HG03469 (cell line): Measurements from ENCODE around the gene TTLL11.

Source experiments
- ATAC-seq: cut with Tn5 transposase; IDR thresholded peaks from one replicate; pipeline ENCODE4 v1.9.1; 2021; ENCODE audit warnings: mild to moderate bottlenecking, moderate library complexity, moderate number of reproducible peaks; ENCODE audit not compliant: unreplicated experiment

TTLL11 gene

GRCh38 chr9:121839726-121840500, 253.2 kb downstream of the TTLL11 start:
- ATAC-seq = peak; percentile 81

GRCh38 chr9:121838746-121839669, 254.1 kb downstream of the TTLL11 start:
- ATAC-seq = no peak

GRCh38 chr9:121837113-121837961, 255.8 kb downstream of the TTLL11 start:
- ATAC-seq = no peak

- ATAC-seq = no peak
Measured at GRCh38 chr9:121836366-121836885, 256.7 kb downstream of the TTLL11 start.

GRCh38 chr9:121835587-121836365, 257.3 kb downstream of the TTLL11 start:
- no peak for ATAC-seq

- no peak for ATAC-seq
Measured at GRCh38 chr9:121833061-121833460, 260.0 kb downstream of the TTLL11 start.

GRCh38 chr9:121831869-121832268, 261.2 kb downstream of the TTLL11 start:
- ATAC-seq = no peak

DNA sequence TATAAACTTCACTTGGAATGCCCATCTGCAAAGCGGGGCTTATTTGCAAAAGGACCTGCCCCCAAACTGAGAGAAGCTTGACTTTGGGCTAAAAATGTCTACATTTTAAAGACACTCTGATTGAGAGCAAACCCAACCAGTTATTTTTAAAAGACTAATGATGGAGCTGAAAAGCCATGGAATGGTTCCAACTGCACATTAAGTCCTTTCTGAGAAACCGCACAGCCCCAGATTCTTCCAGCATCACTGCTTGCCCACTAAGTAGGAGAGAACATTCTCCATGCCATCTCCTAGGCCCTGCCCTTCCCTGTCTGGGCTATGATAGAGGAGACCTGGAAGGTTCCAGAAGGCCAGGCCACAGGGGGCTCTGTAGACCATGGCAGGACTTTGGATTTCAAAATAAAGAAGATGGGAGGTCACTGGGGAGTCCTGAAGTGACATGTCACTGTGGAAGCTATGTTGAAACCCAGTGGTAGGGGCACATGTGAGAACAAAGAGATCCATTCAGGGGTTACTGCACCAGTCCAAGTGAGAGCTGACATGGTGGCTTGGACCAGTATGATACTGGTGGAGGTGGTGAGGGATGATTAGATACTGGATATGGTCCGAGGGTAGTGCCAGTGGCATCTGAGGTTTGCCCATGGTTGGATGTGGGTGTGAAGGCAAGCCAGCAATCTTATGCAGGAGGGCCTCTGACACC, 262.5 kb downstream of the TTLL11 start:
- no peak for ATAC-seq

DNA sequence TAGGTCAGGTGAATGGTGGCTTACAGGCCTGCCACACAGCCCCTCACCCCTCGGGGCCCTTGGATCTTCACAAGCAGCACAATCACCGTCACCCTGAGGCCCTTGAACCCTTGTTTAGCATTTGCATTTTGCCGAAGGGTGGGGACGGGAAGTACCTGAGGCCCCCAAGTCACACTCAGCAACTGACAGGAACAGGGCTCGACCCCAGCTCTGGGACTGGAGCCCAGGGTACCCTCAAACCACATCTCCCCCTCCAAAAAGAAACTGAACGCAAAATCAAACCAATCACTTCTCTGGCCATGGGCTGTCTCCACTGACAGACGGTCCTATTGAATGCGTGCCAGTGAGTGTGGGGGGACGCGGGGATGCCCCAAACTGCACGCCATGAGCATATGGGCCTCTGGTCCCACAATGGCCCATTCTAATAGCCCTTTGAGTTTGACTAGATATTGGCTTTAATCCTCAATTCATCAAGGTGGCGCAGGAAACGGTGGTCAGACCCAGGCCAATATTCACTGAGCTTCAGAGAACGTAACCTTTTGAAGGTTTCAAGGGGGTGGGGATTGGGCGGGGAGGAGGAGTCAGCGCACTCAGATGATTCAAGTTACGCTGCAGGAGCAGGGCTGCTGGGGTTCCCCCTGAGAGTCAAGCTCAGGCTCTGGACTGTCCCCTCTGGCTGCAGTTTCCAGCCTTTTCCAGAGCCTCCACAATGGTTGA, 265.7 kb downstream of the TTLL11 start:
- no peak for ATAC-seq

DNA sequence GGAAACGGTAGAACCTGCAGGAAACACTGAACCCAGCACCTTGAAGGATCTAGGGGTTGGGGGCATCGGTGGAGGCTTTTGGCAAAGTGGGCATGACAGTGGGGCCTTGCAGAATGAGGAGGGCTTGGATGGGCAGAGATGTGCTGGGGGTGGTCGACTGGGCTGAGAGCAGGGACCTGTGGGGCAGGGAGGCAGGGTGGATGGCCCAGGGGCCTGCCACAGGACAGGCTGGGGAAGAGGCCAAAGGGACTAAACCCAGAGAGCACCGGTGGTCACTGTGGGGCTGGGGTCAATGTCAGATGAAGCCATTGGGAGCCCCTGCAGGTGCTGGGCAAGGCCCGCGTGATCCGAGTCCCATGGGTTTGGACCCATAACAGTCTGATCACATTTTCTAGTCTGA, 266.4 kb downstream of the TTLL11 start:
- ATAC-seq = no peak

- ATAC-seq = no peak
Measured at GRCh38 chr9:121825031-121825691, 267.9 kb downstream of the TTLL11 start.

- no peak for ATAC-seq
Measured at GRCh38 chr9:121824651-121825030, 268.5 kb downstream of the TTLL11 start.

GRCh38 chr9:121823451-121824169, 269.5 kb downstream of the TTLL11 start:
- no peak for ATAC-seq

- ATAC-seq = no peak
Measured at GRCh38 chr9:121822093-121823085, 270.7 kb downstream of the TTLL11 start.

DNA sequence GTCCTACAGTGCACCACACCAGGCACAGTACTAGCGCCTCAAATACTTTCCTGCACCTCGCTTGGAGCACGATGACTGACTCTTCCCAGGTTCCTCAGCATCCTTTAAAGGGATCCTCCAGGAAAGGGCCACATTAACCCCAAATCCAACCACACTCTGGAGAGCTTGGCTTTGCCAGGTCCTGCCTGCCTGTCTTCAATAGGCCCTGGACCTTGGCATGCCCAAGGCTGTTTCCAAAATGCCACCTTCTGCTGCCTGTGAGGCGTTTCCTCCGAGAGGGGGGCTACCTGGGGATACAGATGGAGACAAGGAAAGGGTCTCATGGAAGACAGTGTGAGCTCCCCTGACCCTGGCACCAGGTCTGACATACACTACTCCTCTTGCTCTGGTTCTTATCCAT, 271.8 kb downstream of the TTLL11 start:
- no peak for ATAC-seq

GRCh38 chr9:121820286-121821005, 272.7 kb downstream of the TTLL11 start:
- ATAC-seq = no peak
